K562 (cell line): ENCODE data around the gene LRCOL1. TPM values are rescaled to one million over a fixed set of nuclear protein-coding genes. Genes with fewer than 3 reads are reported as not detected.

Source experiments
- ATAC-seq: fragments of 200-7000 bp; cut with Tn5 transposase; 3 replicates; pipeline ENCODE4 v1.9.1; 2020; ENCODE audit warnings: moderate library complexity
- BruUV-seq: library from RNA; stranded (reverse); fragments of 400-500 nt; replicated peaks from 2 replicates; lab custom pipeline; 2021; lab: Mats Ljungman, UMichigan
- CTCF ChIA-PET: fragments of 300-600 bp; formaldehyde crosslinking; extraction: SDS; loops from one replicate; lab custom pipeline; 2021; ENCODE audit warnings: low intra/inter-chr PET ratio; lab: Yijun Ruan, JAX
- POLR2A ChIA-PET: fragments of 300-600, 350-650 bp; sonication (Branson Sonifier 250); formaldehyde crosslinking; extraction: SDS; loops from one replicate; lab custom pipeline; 2021; ENCODE audit warnings: antibody characterized with exemption, inconsistent platforms; lab: Yijun Ruan, JAX
- DNase-seq, 4 experiments: peaks; one replicate each; pipeline versions ENCODE4 v3.0.0 to v3.0.0-alpha.2; 2011 to 2018; ENCODE audit warnings: low spot score in 3 of 4, mixed read lengths in 3 of 4; ENCODE audit errors: extremely low read depth in 1 of 4
- FAIRE-seq: peaks from 2 replicates; lab custom pipeline; 2011; peaks lifted over from hg19 to GRCh38; lab: Jason Lieb, UNC
- H2AFZ ChIP-seq: 2 replicates; pipeline ENCODE4 v1.6.0; 2011; ENCODE audit warnings: low read depth, low read length, control low read depth, inconsistent platforms
- H3K27ac ChIP-seq: fragments of 200-600 bp; 3 replicates; pipeline ENCODE4 v1.8.0; 2011; ENCODE audit warnings: low read depth, mild to moderate bottlenecking, control low read depth, inconsistent platforms, low read length, moderate library complexity, mixed read lengths; ENCODE audit errors: extremely low read depth
- H3K27me3 ChIP-seq, 2 experiments: fragments of 300-600 bp in 1 of 2; 2 replicates in 1 of 2; 3 replicates in 1 of 2; pipeline versions ENCODE4 v1.6.0 to v1.8.0; 2011; ENCODE audit warnings: inconsistent platforms in 2 of 2, low read length in 2 of 2, mild to moderate bottlenecking in 1 of 2, mixed read lengths in 1 of 2, moderate library complexity in 1 of 2; ENCODE audit not compliant: control insufficient read depth in 2 of 2, insufficient read depth in 2 of 2
- H3K36me3 ChIP-seq: fragments of 300-600 bp; 3 replicates; pipeline ENCODE4 v1.8.0; 2011; ENCODE audit warnings: mild to moderate bottlenecking, low read length, inconsistent platforms; ENCODE audit not compliant: control insufficient read depth, insufficient read depth
- H3K4me1 ChIP-seq, 2 experiments: fragments of 200-600 bp in 1 of 2; replicated peaks in 1 of 2; 2 replicates in 1 of 2; 3 replicates in 1 of 2; pipeline versions ENCODE4 v1.5.1 to v1.8.0; 2011; ENCODE audit warnings: inconsistent platforms in 2 of 2, low read length in 2 of 2, mild to moderate bottlenecking in 1 of 2, mixed read lengths in 1 of 2, moderate library complexity in 1 of 2; ENCODE audit not compliant: control insufficient read depth in 2 of 2, insufficient read depth in 2 of 2
- H3K4me2 ChIP-seq: 2 replicates; pipeline ENCODE4 v1.6.1; 2011; ENCODE audit warnings: low read length, control low read depth, inconsistent platforms, mixed read lengths; ENCODE audit not compliant: insufficient read depth
- H3K4me3 ChIP-seq: fragments of 200-600 bp; sonication (generic), shearing (Covaris generic); 2 replicates; pipeline ENCODE4 v1.5.1; 2016; ENCODE audit warnings: control low read depth, inconsistent platforms
- H3K79me2 ChIP-seq: fragments of 200-600 bp; 3 replicates; pipeline ENCODE4 v1.8.0; 2011; ENCODE audit warnings: low read length, inconsistent platforms; ENCODE audit not compliant: control insufficient read depth, insufficient read depth
- H3K9ac ChIP-seq, 2 experiments: 2 replicates each; pipeline versions ENCODE4 v1.6.0 to v1.6.1; 2011; ENCODE audit warnings: low read depth in 2 of 2, low read length in 2 of 2, control low read depth in 1 of 2, inconsistent platforms in 1 of 2, mild to moderate bottlenecking in 1 of 2, mixed read lengths in 1 of 2; ENCODE audit not compliant: insufficient read depth in 1 of 2
- H3K9me1 ChIP-seq: one replicate; pipeline ENCODE4 v1.6.0; 2011; ENCODE audit warnings: inconsistent platforms, mild to moderate bottlenecking, low read length, moderate library complexity; ENCODE audit not compliant: control insufficient read depth, insufficient read depth
- H3K9me3 ChIP-seq: replicated peaks from 2 replicates; pipeline ENCODE4 v1.5.1; 2011; ENCODE audit warnings: low read depth, low read length, inconsistent platforms; ENCODE audit not compliant: control insufficient read depth, insufficient read depth
- H4K20me1 ChIP-seq: replicated peaks from 2 replicates; pipeline ENCODE4 v1.6.1; 2011; ENCODE audit warnings: low read length, inconsistent platforms, mixed read lengths; ENCODE audit not compliant: control insufficient read depth, insufficient read depth
- ASH1L ChIP-seq: fragments of 450-650 bp; IDR thresholded peaks from 2 replicates; pipeline ENCODE4 v1.6.1; 2018; ENCODE audit warnings: borderline replicate concordance, mild to moderate bottlenecking, low read depth; ENCODE audit not compliant: partially characterized antibody
- ATF3 ChIP-seq, 2 experiments: fragments of 450-650 bp in 1 of 2; sonication (generic) in 1 of 2; formaldehyde crosslinking in 1 of 2; IDR thresholded peaks in 1 of 2; conservative IDR thresholded peaks in 1 of 2; 2 replicates each; pipeline versions ENCODE4 v1.6.1 to v1.8.1; 2016 to 2023; ENCODE audit warnings: mild to moderate bottlenecking in 2 of 2, moderate library complexity in 2 of 2, inconsistent platforms in 1 of 2, missing genetic modification reagents in 1 of 2
- CBFA2T2 ChIP-seq: fragments of 450-650 bp; conservative IDR thresholded peaks from 2 replicates; pipeline ENCODE4 v1.6.1; 2017; ENCODE audit warnings: mild to moderate bottlenecking
- CCAR2 ChIP-seq: fragments of 200-400 bp; formaldehyde crosslinking; IDR thresholded peaks from 2 replicates; pipeline ENCODE4 v1.6.1; 2017; ENCODE audit warnings: mild to moderate bottlenecking, low read depth, low read length
- CTCFL ChIP-seq: IDR thresholded peaks from 2 replicates; pipeline ENCODE4 v1.6.1; 2011; ENCODE audit warnings: borderline replicate concordance, low read depth, mild to moderate bottlenecking, moderate library complexity, low read length; ENCODE audit not compliant: insufficient read depth, poor library complexity, severe bottlenecking
- DACH1 ChIP-seq: fragments of 450-650 bp; IDR thresholded peaks from 2 replicates; pipeline ENCODE4 v1.6.1; 2018; ENCODE audit not compliant: partially characterized antibody
- MITF ChIP-seq: IDR thresholded peaks from 2 replicates; pipeline ENCODE4 v1.6.1; 2014; ENCODE audit warnings: antibody characterized with exemption
- MYNN ChIP-seq, 2 experiments: sonication (generic); formaldehyde crosslinking in 1 of 2; IDR thresholded peaks; 2 replicates each; pipeline versions ENCODE4 v1.5.0 to v1.6.1; 2016 to 2020; ENCODE audit warnings: antibody characterized with exemption in 1 of 2, missing genetic modification reagents in 1 of 2
- PKNOX1 ChIP-seq: fragments of 450-650 bp; IDR thresholded peaks from 2 replicates; pipeline ENCODE4 v1.6.1; 2016
- POLR2AphosphoS5 ChIP-seq: IDR thresholded peaks from 2 replicates; pipeline ENCODE4 v1.6.1; 2011; ENCODE audit warnings: mild to moderate bottlenecking, low read depth, low read length, moderate library complexity; ENCODE audit not compliant: control insufficient read depth, insufficient read depth
- RAD21 ChIP-seq, 2 experiments: fragments of 250-450 bp in 1 of 2; fragments of 450-650 bp in 1 of 2; sonication (Bioruptor Pico) in 1 of 2; formaldehyde crosslinking in 1 of 2; IDR thresholded peaks in 1 of 2; conservative IDR thresholded peaks in 1 of 2; 2 replicates each; pipeline versions ENCODE4 v1.4.0 to v1.8.0; 2020 to 2022; ENCODE audit warnings: mild to moderate bottlenecking in 2 of 2, moderate library complexity in 1 of 2
- SP1 ChIP-seq: sonication (generic); formaldehyde crosslinking; IDR thresholded peaks from 2 replicates; pipeline ENCODE4 v1.8.1; 2022; ENCODE audit warnings: mild to moderate bottlenecking, missing genetic modification reagents
- SRSF7 ChIP-seq: fragments of 200-400 bp; formaldehyde crosslinking; optimal IDR thresholded peaks from 2 replicates; pipeline ENCODE3; 2017; ENCODE audit warnings: mild to moderate bottlenecking, low read depth, low read length
- ZC3H8 ChIP-seq: fragments of 450-650 bp; IDR thresholded peaks from 2 replicates; pipeline ENCODE4 v1.6.1; 2017
- ZNF253 ChIP-seq: fragments of 250-450 bp; sonication (Bioruptor Pico); conservative IDR thresholded peaks from 2 replicates; pipeline ENCODE4 v1.6.1; 2021; ENCODE audit warnings: mild to moderate bottlenecking
- ZNF384 ChIP-seq: IDR thresholded peaks from 2 replicates; pipeline ENCODE4 v1.6.1; 2012; ENCODE audit warnings: low read depth, low read length, improper control_type of control experiment
- ZNF778 ChIP-seq: fragments of 450-650 bp; formaldehyde crosslinking; IDR thresholded peaks from 2 replicates; pipeline ENCODE4 v1.4.0; 2020; ENCODE audit warnings: mild to moderate bottlenecking, moderate library complexity
- WGBS: fragments of 100-300 bp; shearing (Covaris generic); methylation state at CpG from one replicate; pipeline ENCODE4 v1.1.6; 2016; ENCODE audit warnings: low coverage, mixed read lengths; ENCODE audit not compliant: insufficient coverage; ENCODE audit errors: missing lambda C conversion rate; 5-methylcytosine and 5-hydroxymethylcytosine counted together
- in situ Hi-C: fragments of 300-500 bp; cut with MboI; formaldehyde crosslinking; loops from 4 replicates; pipeline ENCODE4 v1.15.0; 2018; ENCODE audit warnings: inconsistent platforms, mixed read lengths
- intact Hi-C: fragments of 100-400 bp; cut with micrococcal nuclease; formaldehyde crosslinking; loops from 2 replicates; pipeline ENCODE4 v1.14.2; 2022
- polyA plus RNA-seq, 8 experiments: library from polyadenylated mRNA; depleted of rRNA in 4 of 8; stranded (reverse) in 5 of 8; unstranded in 3 of 8; fragments of >200 nt; fragmentation: Nextera tagmentation in 2 of 8; fragmentation: Illumina TruSeq in 1 of 8; extraction: Ambion mirVana in 2 of 8; extraction: Trizol in 1 of 8; gene quantifications; 2 replicates each; pipeline versions ENCODE4 v1.2.1 to v1.2.3, GENCODE V29; 2011 to 2014; ENCODE audit warnings: inconsistent platforms in 1 of 8, missing spikeins in 1 of 8
- total RNA-seq, 7 experiments: library from RNA; depleted of rRNA in 6 of 7; stranded (reverse); fragments of >200 nt in 6 of 7; fragmentation: Illumina TruSeq in 2 of 7; extraction: Trizol in 2 of 7; gene quantifications; 2 replicates each; pipeline versions ENCODE4 v1.2.1 to v1.2.3, GENCODE V29; 2011 to 2021; ENCODE audit warnings: low replicate concordance in 1 of 7

The LRCOL1 gene
- total and polyA plus RNA-seq, 9 of the 15 experiments (the other 6 are each of a cell fraction or from before 2014, with no cell fraction given), result not detected

GRCh38 chr12:132648616-132649225 is 38.3 kb upstream of the LRCOL1 start:
- Histone ChIP-seq H3K9ac (no peak overlapping the region), H3K27ac (no peak overlapping the region), H3K4me1 (no peaks in the 10 kb centered on the region), H3K9me1 (peaks cover 4% of the 10 kb centered on the region), H3K4me3 (no peak overlapping the region), H2AFZ (no peak overlapping the region), H4K20me1 (0 out of 2 replicates have a peak, but pooled peaks cover 4% of the 10 kb centered on the region), H3K36me3 (peaks cover 92% of the 10 kb centered on the region), H3K79me2 (no peaks in the 10 kb centered on the region), H3K4me2 (no peak overlapping the region), H3K27me3 (no peaks in the 10 kb centered on the region), H3K9me3 (no peaks in the 10 kb centered on the region)
- intact Hi-C loops, result no loop called here
- CTCF ChIA-PET, result no interaction called here
- FAIRE-seq, result no peak
- DNase-seq, result no peak
- POLR2A ChIA-PET, result interaction anchor here (0.7 kb wide), 1 partner anchor 10 kb away, joined by 4 read pairs; no protein-coding TSS in a partner anchor
- 91% methylated on average over 23 of the region's 24 CpGs for WGBS
- in situ Hi-C loops, result no loop called here
- ATAC-seq, result no peak; the same call in 2 of the 3 replicates
- BruUV-seq, result no TSS peak
- TF ChIP-seq ZC3H8 (no peak), ZNF384 (no peak), PKNOX1 (no peak), POLR2AphosphoS5 (no peak), SRSF7 (no peak), ASH1L (no peak), ZNF778 (CRISPR knock-in tag) (no peak), ZNF253 (CRISPR knock-in tag) (no peak), CTCFL (no peak), CBFA2T2 (no peak), MITF (no peak), MYNN (IDR thresholded peaks at IDR 0.05) (no peak), MYNN (CRISPR knock-in tag; IDR thresholded peaks at IDR 0.05) (no peak), RAD21 (CRISPR knock-in tag; conservative IDR thresholded peaks at IDR 0.05 in 1 of 2, IDR thresholded peaks at IDR 0.05 in 1 of 2) (no peak), ATF3 (IDR thresholded peaks at IDR 0.05) (no peak), ATF3 (CRISPR knock-in tag; conservative IDR thresholded peaks at IDR 0.05) (no peak), SP1 (CRISPR knock-in tag) (no peak), DACH1 (no peak), CCAR2 (no peak)
